Measurements from ENCODE around the gene SELENOH.

SELENOH gene

GRCh38 chr11:57698843-57699365 is 42.4 kb upstream of the SELENOH start (continued):
- TF ChIP-seq ZFP30 (CRISPR knock-in tag; IDR thresholded peaks at IDR 0.05) = no peak

GRCh38 chr11:57699813-57700212 is 41.5 kb upstream of the SELENOH start:
- ATAC-seq = no peak
- TF ChIP-seq BACH2 (CRISPR knock-in tag; IDR thresholded peaks at IDR 0.05; ENCODE audit: borderline replicate concordance) (no peak), ISL1 (CRISPR knock-in tag; IDR thresholded peaks at IDR 0.05) (no peak), ZNF8 (CRISPR knock-in tag; IDR thresholded peaks at IDR 0.05) (no peak), ESRRG (CRISPR knock-in tag; IDR thresholded peaks at IDR 0.05) (no peak), OSR1 (CRISPR knock-in tag; IDR thresholded peaks at IDR 0.05) (no peak), SNAI2 (CRISPR knock-in tag; IDR thresholded peaks at IDR 0.05) (no peak), ZFP3 (CRISPR knock-in tag; IDR thresholded peaks at IDR 0.05) (no peak), TCF4 (CRISPR knock-in tag; IDR thresholded peaks at IDR 0.05; ENCODE audit: borderline replicate concordance) (no peak), ZNF70 (CRISPR knock-in tag; IDR thresholded peaks at IDR 0.05) (no peak), CREB5 (CRISPR knock-in tag; IDR thresholded peaks at IDR 0.05; ENCODE audit: low read depth) (no peak), TOX (CRISPR knock-in tag; IDR thresholded peaks at IDR 0.05; ENCODE audit: borderline replicate concordance) (no peak), PATZ1 (CRISPR knock-in tag; IDR thresholded peaks at IDR 0.05; ENCODE audit: borderline replicate concordance) (no peak), PPARA (CRISPR knock-in tag; IDR thresholded peaks at IDR 0.05; ENCODE audit: borderline replicate concordance) (no peak), POU6F1 (CRISPR knock-in tag; IDR thresholded peaks at IDR 0.05; ENCODE audit: borderline replicate concordance, low read depth) (no peak), CSDC2 (CRISPR knock-in tag; IDR thresholded peaks at IDR 0.05) (no peak), TSHZ2 (CRISPR knock-in tag; IDR thresholded peaks at IDR 0.05) (no peak), ZFP30 (CRISPR knock-in tag; IDR thresholded peaks at IDR 0.05) (no peak), ZC3H10 (CRISPR knock-in tag; IDR thresholded peaks at IDR 0.05) (no peak), ARNTL (CRISPR knock-in tag; IDR thresholded peaks at IDR 0.05; ENCODE audit: borderline replicate concordance, low read depth) (no peak), CSRNP3 (CRISPR knock-in tag; IDR thresholded peaks at IDR 0.05) (no peak)

GRCh38 chr11:57700425-57700824 is 40.9 kb upstream of the SELENOH start:
- no peak for ATAC-seq
- TF ChIP-seq ZNF8 (CRISPR knock-in tag; IDR thresholded peaks at IDR 0.05) (no peak), ZC3H10 (CRISPR knock-in tag; IDR thresholded peaks at IDR 0.05) (no peak), ISL1 (CRISPR knock-in tag; IDR thresholded peaks at IDR 0.05) (no peak), TSHZ2 (CRISPR knock-in tag; IDR thresholded peaks at IDR 0.05) (no peak), PPARA (CRISPR knock-in tag; IDR thresholded peaks at IDR 0.05; ENCODE audit: borderline replicate concordance) (no peak), GLIS3 (CRISPR knock-in tag; IDR thresholded peaks at IDR 0.05) (no peak), PATZ1 (CRISPR knock-in tag; IDR thresholded peaks at IDR 0.05; ENCODE audit: borderline replicate concordance) (no peak), ZFP30 (CRISPR knock-in tag; IDR thresholded peaks at IDR 0.05) (no peak), RARB (CRISPR knock-in tag; IDR thresholded peaks at IDR 0.05) (no peak), CSDC2 (CRISPR knock-in tag; IDR thresholded peaks at IDR 0.05) (no peak), OSR1 (CRISPR knock-in tag; IDR thresholded peaks at IDR 0.05) (no peak), CSRNP3 (CRISPR knock-in tag; IDR thresholded peaks at IDR 0.05) (no peak), TOX (CRISPR knock-in tag; IDR thresholded peaks at IDR 0.05; ENCODE audit: borderline replicate concordance) (no peak)

Measured in SK-N-SH treated with all-trans-retinoic acid at 6 μM for 48 hours (cell line).